K562 (cell line): ENCODE measurements around the gene IGF1R. TPM values are rescaled to one million over a fixed set of nuclear protein-coding genes. Genes with fewer than 3 reads are reported as not detected.

Experiments used
- ATAC-seq: fragments of 200-7000 bp; cut with Tn5 transposase; 3 replicates; pipeline ENCODE4 v1.9.1; 2020; ENCODE audit warnings: moderate library complexity
- BruUV-seq: library from RNA; stranded (reverse); fragments of 400-500 nt; replicated peaks from 2 replicates; lab custom pipeline; 2021; lab: Mats Ljungman, UMichigan
- CTCF ChIA-PET: fragments of 300-600 bp; formaldehyde crosslinking; extraction: SDS; loops from one replicate; lab custom pipeline; 2021; ENCODE audit warnings: low intra/inter-chr PET ratio; lab: Yijun Ruan, JAX
- POLR2A ChIA-PET: fragments of 300-600, 350-650 bp; sonication (Branson Sonifier 250); formaldehyde crosslinking; extraction: SDS; loops from one replicate; lab custom pipeline; 2021; ENCODE audit warnings: antibody characterized with exemption, inconsistent platforms; lab: Yijun Ruan, JAX
- DNase-seq, 4 experiments: peaks; one replicate each; pipeline versions ENCODE4 v3.0.0 to v3.0.0-alpha.2; 2011 to 2018; ENCODE audit warnings: low spot score in 3 of 4, mixed read lengths in 3 of 4; ENCODE audit errors: extremely low read depth in 1 of 4
- FAIRE-seq: peaks from 2 replicates; lab custom pipeline; 2011; peaks lifted over from hg19 to GRCh38; lab: Jason Lieb, UNC
- H2AFZ ChIP-seq: 2 replicates; pipeline ENCODE4 v1.6.0; 2011; ENCODE audit warnings: low read depth, low read length, control low read depth, inconsistent platforms
- H3K27ac ChIP-seq: fragments of 200-600 bp; 3 replicates; pipeline ENCODE4 v1.8.0; 2011; ENCODE audit warnings: low read depth, mild to moderate bottlenecking, control low read depth, inconsistent platforms, low read length, moderate library complexity, mixed read lengths; ENCODE audit errors: extremely low read depth
- H3K27me3 ChIP-seq, 2 experiments: fragments of 300-600 bp in 1 of 2; 2 replicates in 1 of 2; 3 replicates in 1 of 2; pipeline versions ENCODE4 v1.6.0 to v1.8.0; 2011; ENCODE audit warnings: inconsistent platforms in 2 of 2, low read length in 2 of 2, mild to moderate bottlenecking in 1 of 2, mixed read lengths in 1 of 2, moderate library complexity in 1 of 2; ENCODE audit not compliant: control insufficient read depth in 2 of 2, insufficient read depth in 2 of 2
- H3K36me3 ChIP-seq: fragments of 300-600 bp; 3 replicates; pipeline ENCODE4 v1.8.0; 2011; ENCODE audit warnings: mild to moderate bottlenecking, low read length, inconsistent platforms; ENCODE audit not compliant: control insufficient read depth, insufficient read depth
- H3K4me1 ChIP-seq, 2 experiments: fragments of 200-600 bp in 1 of 2; replicated peaks in 1 of 2; 2 replicates in 1 of 2; 3 replicates in 1 of 2; pipeline versions ENCODE4 v1.5.1 to v1.8.0; 2011; ENCODE audit warnings: inconsistent platforms in 2 of 2, low read length in 2 of 2, mild to moderate bottlenecking in 1 of 2, mixed read lengths in 1 of 2, moderate library complexity in 1 of 2; ENCODE audit not compliant: control insufficient read depth in 2 of 2, insufficient read depth in 2 of 2
- H3K4me2 ChIP-seq: 2 replicates; pipeline ENCODE4 v1.6.1; 2011; ENCODE audit warnings: low read length, control low read depth, inconsistent platforms, mixed read lengths; ENCODE audit not compliant: insufficient read depth
- H3K4me3 ChIP-seq: fragments of 200-600 bp; sonication (generic), shearing (Covaris generic); 2 replicates; pipeline ENCODE4 v1.5.1; 2016; ENCODE audit warnings: control low read depth, inconsistent platforms
- H3K79me2 ChIP-seq: fragments of 200-600 bp; 3 replicates; pipeline ENCODE4 v1.8.0; 2011; ENCODE audit warnings: low read length, inconsistent platforms; ENCODE audit not compliant: control insufficient read depth, insufficient read depth
- H3K9ac ChIP-seq, 2 experiments: 2 replicates each; pipeline versions ENCODE4 v1.6.0 to v1.6.1; 2011; ENCODE audit warnings: low read depth in 2 of 2, low read length in 2 of 2, control low read depth in 1 of 2, inconsistent platforms in 1 of 2, mild to moderate bottlenecking in 1 of 2, mixed read lengths in 1 of 2; ENCODE audit not compliant: insufficient read depth in 1 of 2
- H3K9me1 ChIP-seq: one replicate; pipeline ENCODE4 v1.6.0; 2011; ENCODE audit warnings: inconsistent platforms, mild to moderate bottlenecking, low read length, moderate library complexity; ENCODE audit not compliant: control insufficient read depth, insufficient read depth
- H3K9me3 ChIP-seq: replicated peaks from 2 replicates; pipeline ENCODE4 v1.5.1; 2011; ENCODE audit warnings: low read depth, low read length, inconsistent platforms; ENCODE audit not compliant: control insufficient read depth, insufficient read depth
- H4K20me1 ChIP-seq: replicated peaks from 2 replicates; pipeline ENCODE4 v1.6.1; 2011; ENCODE audit warnings: low read length, inconsistent platforms, mixed read lengths; ENCODE audit not compliant: control insufficient read depth, insufficient read depth
- CHD1 ChIP-seq: fragments of 200-600 bp; sonication (generic); IDR thresholded peaks from one replicate; pipeline ENCODE4 v1.6.1; 2012; ENCODE audit warnings: mild to moderate bottlenecking, moderate library complexity, low read length, inconsistent platforms
- FOXK1 ChIP-seq: sonication (generic); formaldehyde crosslinking; IDR thresholded peaks from 2 replicates; pipeline ENCODE4 v1.8.0; 2022; ENCODE audit warnings: missing genetic modification reagents, mild to moderate bottlenecking, borderline replicate concordance
- GTF2E2 ChIP-seq: fragments of 200-800 bp; sonication (Bioruptor generic); IDR thresholded peaks from 2 replicates; pipeline ENCODE4 v1.6.1; 2016; ENCODE audit warnings: missing genetic modification characterization, missing compliant biosample characterization
- GTF2F1 ChIP-seq: IDR thresholded peaks from 2 replicates; pipeline ENCODE4 v1.6.1; 2011; ENCODE audit warnings: low read depth, low read length, improper control_type of control experiment
- KAT8 ChIP-seq: fragments of 450-650 bp; IDR thresholded peaks from 2 replicates; pipeline ENCODE4 v1.6.1; 2016; ENCODE audit warnings: low read depth, mild to moderate bottlenecking
- L3MBTL2 ChIP-seq: fragments of 450-650 bp; IDR thresholded peaks from 2 replicates; pipeline ENCODE4 v1.6.1; 2016; ENCODE audit warnings: mild to moderate bottlenecking, moderate library complexity
- PTRF ChIP-seq: fragments of 450-650 bp; IDR thresholded peaks from 2 replicates; pipeline ENCODE4 v1.6.1; 2016; ENCODE audit warnings: mild to moderate bottlenecking, missing genetic modification characterization, missing compliant biosample characterization
- RAD51 ChIP-seq: fragments of 450-650 bp; IDR thresholded peaks from 2 replicates; pipeline ENCODE4 v1.7.1; 2016; ENCODE audit warnings: low read depth, mild to moderate bottlenecking, borderline replicate concordance
- SAP30 ChIP-seq: fragments of 200-600 bp; sonication (generic); IDR thresholded peaks from 2 replicates; pipeline ENCODE4 v1.6.1; 2012; ENCODE audit warnings: borderline replicate concordance, low read depth, mild to moderate bottlenecking, moderate library complexity, low read length, control low read depth, inconsistent platforms; ENCODE audit not compliant: insufficient read depth, poor library complexity, severe bottlenecking
- SMAD4 ChIP-seq: fragments of 250-450 bp; sonication (Bioruptor Pico); conservative IDR thresholded peaks from 2 replicates; pipeline ENCODE4 v1.8.0; 2021; ENCODE audit warnings: inconsistent platforms, mild to moderate bottlenecking, moderate library complexity
- ZNF143 ChIP-seq: sonication (generic); formaldehyde crosslinking; IDR thresholded peaks from 2 replicates; pipeline ENCODE4 v1.9.0; 2022; ENCODE audit warnings: mild to moderate bottlenecking, missing genetic modification reagents
- ZNF445 ChIP-seq: fragments of 250-450 bp; sonication (Bioruptor Pico); IDR thresholded peaks from 2 replicates; pipeline ENCODE4 v1.4.0; 2020; ENCODE audit warnings: low read depth, mild to moderate bottlenecking, moderate library complexity
- WGBS: fragments of 100-300 bp; shearing (Covaris generic); methylation state at CpG from one replicate; pipeline ENCODE4 v1.1.6; 2016; ENCODE audit warnings: low coverage, mixed read lengths; ENCODE audit not compliant: insufficient coverage; ENCODE audit errors: missing lambda C conversion rate; 5-methylcytosine and 5-hydroxymethylcytosine counted together
- in situ Hi-C: fragments of 300-500 bp; cut with MboI; formaldehyde crosslinking; loops from 4 replicates; pipeline ENCODE4 v1.15.0; 2018; ENCODE audit warnings: inconsistent platforms, mixed read lengths
- intact Hi-C: fragments of 100-400 bp; cut with micrococcal nuclease; formaldehyde crosslinking; loops from 2 replicates; pipeline ENCODE4 v1.14.2; 2022
- polyA plus RNA-seq, 8 experiments: library from polyadenylated mRNA; depleted of rRNA in 4 of 8; stranded (reverse) in 5 of 8; unstranded in 3 of 8; fragments of >200 nt; fragmentation: Nextera tagmentation in 2 of 8; fragmentation: Illumina TruSeq in 1 of 8; extraction: Ambion mirVana in 2 of 8; extraction: Trizol in 1 of 8; gene quantifications; 2 replicates each; pipeline versions ENCODE4 v1.2.1 to v1.2.3, GENCODE V29; 2011 to 2014; ENCODE audit warnings: inconsistent platforms in 1 of 8, missing spikeins in 1 of 8
- total RNA-seq, 7 experiments: library from RNA; depleted of rRNA in 6 of 7; stranded (reverse); fragments of >200 nt in 6 of 7; fragmentation: Illumina TruSeq in 2 of 7; extraction: Trizol in 2 of 7; gene quantifications; 2 replicates each; pipeline versions ENCODE4 v1.2.1 to v1.2.3, GENCODE V29; 2011 to 2021; ENCODE audit warnings: low replicate concordance in 1 of 7
- TF ChIP-seq, protein P1 (sequence below): fragments of 200-600 bp; sonication (generic); IDR thresholded peaks from one replicate; pipeline ENCODE4 v1.6.1; 2012; ENCODE audit warnings: mild to moderate bottlenecking, low read depth, low read length, inconsistent platforms

IGF1R gene
- total and polyA plus RNA-seq, 9 of the 15 experiments (the other 6 are each of a cell fraction or from before 2014, with no cell fraction given) = 0.35 to 8.0 (median 1.6) TPM

DNA sequence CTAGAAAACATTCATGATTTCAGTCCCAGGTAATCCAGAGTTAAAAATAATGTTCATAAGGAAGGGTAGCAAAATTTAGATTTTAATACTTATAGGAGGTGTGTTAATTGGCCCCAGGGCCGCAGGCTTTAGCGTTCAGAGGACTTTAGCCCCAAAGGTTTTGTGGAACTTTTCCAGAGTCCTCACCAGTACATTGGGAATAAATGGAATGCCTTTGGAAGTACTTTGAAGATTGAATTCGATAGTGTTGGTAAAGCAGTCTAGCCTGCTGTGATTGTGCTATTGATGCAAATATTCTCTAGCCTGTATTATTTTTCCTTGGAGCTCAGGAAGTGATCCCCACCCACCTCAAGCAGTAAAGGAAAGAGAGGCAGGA is 137.1 kb downstream of the IGF1R start:
- in situ Hi-C loops (no loop called here), intact Hi-C loops (loop anchor here (10.0 kb wide), 1 partner anchor 269 kb away; no protein-coding TSS in a partner anchor)
- ATAC-seq = no peak
- H3K9me3 ChIP-seq = no peaks in the 10 kb centered on the region
- DNase-seq = no peak
- H3K36me3 ChIP-seq = no peaks in the 10 kb centered on the region
- no peaks in the 10 kb centered on the region for H3K9me1 ChIP-seq
- H3K79me2 ChIP-seq = no peaks in the 10 kb centered on the region
- H3K4me3 ChIP-seq = no peak overlapping the region
- no peak overlapping the region for H3K27ac ChIP-seq
- no peak overlapping the region for H2AFZ ChIP-seq
- H3K4me1 ChIP-seq = no peaks in the 10 kb centered on the region
- 0% methylated on average over 3 of the region's 3 CpGs for WGBS
- H3K27me3 ChIP-seq = peaks cover 0 to 21% of the 10 kb centered on the region in 2 experiments; a peak in 3 of 5 replicates
- no peak overlapping the region for H3K9ac ChIP-seq
- 0 out of 2 replicates have a peak, but pooled peaks cover 4% of the 10 kb centered on the region for H4K20me1 ChIP-seq
- no peak overlapping the region for H3K4me2 ChIP-seq
- ChIA-PET POLR2A (no interaction called here), CTCF (interaction anchor here (0.7 kb wide), 1 partner anchor 1751 kb away, joined by 3 read pairs; no protein-coding TSS in a partner anchor)
- no peak for FAIRE-seq
- BruUV-seq = no TSS peak
- no peak for TF ChIP-seq SAP30
- TF ChIP-seq FOXK1 = no peak
- no peak for TF ChIP-seq GTF2F1
- no peak for TF ChIP-seq RAD51
- no peak for TF ChIP-seq CHD1
- TF ChIP-seq GTF2E2 = no peak
- no peak for TF ChIP-seq L3MBTL2
- no peak for TF ChIP-seq KAT8
- TF ChIP-seq ZNF445 = no peak
- no peak for TF ChIP-seq PTRF (tag)
- no peak for TF ChIP-seq SMAD4 (CRISPR knock-in tag)
- TF ChIP-seq, protein P1, sequence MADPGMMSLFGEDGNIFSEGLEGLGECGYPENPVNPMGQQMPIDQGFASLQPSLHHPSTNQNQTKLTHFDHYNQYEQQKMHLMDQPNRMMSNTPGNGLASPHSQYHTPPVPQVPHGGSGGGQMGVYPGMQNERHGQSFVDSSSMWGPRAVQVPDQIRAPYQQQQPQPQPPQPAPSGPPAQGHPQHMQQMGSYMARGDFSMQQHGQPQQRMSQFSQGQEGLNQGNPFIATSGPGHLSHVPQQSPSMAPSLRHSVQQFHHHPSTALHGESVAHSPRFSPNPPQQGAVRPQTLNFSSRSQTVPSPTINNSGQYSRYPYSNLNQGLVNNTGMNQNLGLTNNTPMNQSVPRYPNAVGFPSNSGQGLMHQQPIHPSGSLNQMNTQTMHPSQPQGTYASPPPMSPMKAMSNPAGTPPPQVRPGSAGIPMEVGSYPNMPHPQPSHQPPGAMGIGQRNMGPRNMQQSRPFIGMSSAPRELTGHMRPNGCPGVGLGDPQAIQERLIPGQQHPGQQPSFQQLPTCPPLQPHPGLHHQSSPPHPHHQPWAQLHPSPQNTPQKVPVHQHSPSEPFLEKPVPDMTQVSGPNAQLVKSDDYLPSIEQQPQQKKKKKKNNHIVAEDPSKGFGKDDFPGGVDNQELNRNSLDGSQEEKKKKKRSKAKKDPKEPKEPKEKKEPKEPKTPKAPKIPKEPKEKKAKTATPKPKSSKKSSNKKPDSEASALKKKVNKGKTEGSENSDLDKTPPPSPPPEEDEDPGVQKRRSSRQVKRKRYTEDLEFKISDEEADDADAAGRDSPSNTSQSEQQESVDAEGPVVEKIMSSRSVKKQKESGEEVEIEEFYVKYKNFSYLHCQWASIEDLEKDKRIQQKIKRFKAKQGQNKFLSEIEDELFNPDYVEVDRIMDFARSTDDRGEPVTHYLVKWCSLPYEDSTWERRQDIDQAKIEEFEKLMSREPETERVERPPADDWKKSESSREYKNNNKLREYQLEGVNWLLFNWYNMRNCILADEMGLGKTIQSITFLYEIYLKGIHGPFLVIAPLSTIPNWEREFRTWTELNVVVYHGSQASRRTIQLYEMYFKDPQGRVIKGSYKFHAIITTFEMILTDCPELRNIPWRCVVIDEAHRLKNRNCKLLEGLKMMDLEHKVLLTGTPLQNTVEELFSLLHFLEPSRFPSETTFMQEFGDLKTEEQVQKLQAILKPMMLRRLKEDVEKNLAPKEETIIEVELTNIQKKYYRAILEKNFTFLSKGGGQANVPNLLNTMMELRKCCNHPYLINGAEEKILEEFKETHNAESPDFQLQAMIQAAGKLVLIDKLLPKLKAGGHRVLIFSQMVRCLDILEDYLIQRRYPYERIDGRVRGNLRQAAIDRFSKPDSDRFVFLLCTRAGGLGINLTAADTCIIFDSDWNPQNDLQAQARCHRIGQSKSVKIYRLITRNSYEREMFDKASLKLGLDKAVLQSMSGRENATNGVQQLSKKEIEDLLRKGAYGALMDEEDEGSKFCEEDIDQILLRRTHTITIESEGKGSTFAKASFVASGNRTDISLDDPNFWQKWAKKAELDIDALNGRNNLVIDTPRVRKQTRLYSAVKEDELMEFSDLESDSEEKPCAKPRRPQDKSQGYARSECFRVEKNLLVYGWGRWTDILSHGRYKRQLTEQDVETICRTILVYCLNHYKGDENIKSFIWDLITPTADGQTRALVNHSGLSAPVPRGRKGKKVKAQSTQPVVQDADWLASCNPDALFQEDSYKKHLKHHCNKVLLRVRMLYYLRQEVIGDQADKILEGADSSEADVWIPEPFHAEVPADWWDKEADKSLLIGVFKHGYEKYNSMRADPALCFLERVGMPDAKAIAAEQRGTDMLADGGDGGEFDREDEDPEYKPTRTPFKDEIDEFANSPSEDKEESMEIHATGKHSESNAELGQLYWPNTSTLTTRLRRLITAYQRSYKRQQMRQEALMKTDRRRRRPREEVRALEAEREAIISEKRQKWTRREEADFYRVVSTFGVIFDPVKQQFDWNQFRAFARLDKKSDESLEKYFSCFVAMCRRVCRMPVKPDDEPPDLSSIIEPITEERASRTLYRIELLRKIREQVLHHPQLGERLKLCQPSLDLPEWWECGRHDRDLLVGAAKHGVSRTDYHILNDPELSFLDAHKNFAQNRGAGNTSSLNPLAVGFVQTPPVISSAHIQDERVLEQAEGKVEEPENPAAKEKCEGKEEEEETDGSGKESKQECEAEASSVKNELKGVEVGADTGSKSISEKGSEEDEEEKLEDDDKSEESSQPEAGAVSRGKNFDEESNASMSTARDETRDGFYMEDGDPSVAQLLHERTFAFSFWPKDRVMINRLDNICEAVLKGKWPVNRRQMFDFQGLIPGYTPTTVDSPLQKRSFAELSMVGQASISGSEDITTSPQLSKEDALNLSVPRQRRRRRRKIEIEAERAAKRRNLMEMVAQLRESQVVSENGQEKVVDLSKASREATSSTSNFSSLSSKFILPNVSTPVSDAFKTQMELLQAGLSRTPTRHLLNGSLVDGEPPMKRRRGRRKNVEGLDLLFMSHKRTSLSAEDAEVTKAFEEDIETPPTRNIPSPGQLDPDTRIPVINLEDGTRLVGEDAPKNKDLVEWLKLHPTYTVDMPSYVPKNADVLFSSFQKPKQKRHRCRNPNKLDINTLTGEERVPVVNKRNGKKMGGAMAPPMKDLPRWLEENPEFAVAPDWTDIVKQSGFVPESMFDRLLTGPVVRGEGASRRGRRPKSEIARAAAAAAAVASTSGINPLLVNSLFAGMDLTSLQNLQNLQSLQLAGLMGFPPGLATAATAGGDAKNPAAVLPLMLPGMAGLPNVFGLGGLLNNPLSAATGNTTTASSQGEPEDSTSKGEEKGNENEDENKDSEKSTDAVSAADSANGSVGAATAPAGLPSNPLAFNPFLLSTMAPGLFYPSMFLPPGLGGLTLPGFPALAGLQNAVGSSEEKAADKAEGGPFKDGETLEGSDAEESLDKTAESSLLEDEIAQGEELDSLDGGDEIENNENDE = no peak
- no peak for TF ChIP-seq ZNF143 (CRISPR knock-in tag)
